ENCODE measurements around the gene LRRC49. TPM values are rescaled to one million over a fixed set of nuclear protein-coding genes. Genes with fewer than 3 reads are reported as not detected.

Gene LRRC49
- total RNA-seq, 1 experiment from 2014 or later = 9.2 TPM

DNA sequence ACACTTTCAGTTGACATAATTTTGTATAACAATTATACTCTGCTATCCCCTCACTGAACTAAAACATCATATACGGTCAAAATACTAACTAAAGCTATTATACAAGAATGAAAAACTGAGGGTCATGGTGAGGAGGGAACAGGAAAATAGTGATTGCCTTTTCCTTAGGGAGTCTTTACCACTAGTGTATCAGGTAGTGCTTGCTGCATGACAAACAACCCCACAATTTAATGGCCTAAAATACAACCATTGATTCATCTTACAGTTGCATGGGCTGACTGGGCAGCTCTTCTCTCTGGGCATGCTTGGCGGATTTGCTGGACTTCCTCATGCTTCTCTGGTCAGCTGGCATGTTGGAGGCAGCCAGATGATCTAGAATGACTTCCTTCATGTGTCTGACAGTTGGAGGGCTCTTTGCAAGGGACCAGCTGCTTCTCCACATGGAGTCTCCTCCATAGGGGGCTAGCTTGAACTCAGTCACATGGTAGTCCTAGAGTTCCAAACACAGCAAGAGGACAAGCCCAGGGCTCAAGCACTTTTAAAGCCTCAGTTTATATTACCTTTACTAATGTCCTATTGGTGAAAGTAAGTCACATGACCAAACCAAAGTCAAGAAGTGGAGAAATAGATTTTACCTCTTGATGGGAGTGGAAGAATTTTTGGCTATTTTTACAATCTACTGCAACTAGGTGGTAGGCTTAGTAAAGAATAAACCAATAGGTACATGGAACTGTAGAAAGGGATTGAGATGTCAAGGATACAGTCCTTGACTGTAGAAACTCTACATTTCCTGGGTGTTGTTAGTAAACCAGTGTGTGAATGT, 19.2 kb upstream of the LRRC49 start:
- TF ChIP-seq EZH2 (IDR thresholded peaks at IDR 0.05; ENCODE audit: borderline replicate concordance, low read depth, low read length, poor library complexity, severe bottlenecking) (no peak), CTCF (conservative IDR thresholded peaks at IDR 0.05; ENCODE audit: low read depth, low read length) (no peak)
- ChIA-PET CTCF (interaction anchor here (0.7 to 1.9 kb wide), 3 partner anchors 49 to 567 kb away, joined by 3 to 16 read pairs (median 3); no protein-coding TSS in a partner anchor), POLR2A (ENCODE audit: low non-redundant PET) (interaction anchor here (0.6 kb wide), 1 partner anchor 521 kb away, joined by 10 read pairs; no protein-coding TSS in a partner anchor)
- intact Hi-C loops (cut with micrococcal nuclease; ENCODE audit: unreplicated experiment) = no loop called here
- Histone ChIP-seq H3K36me3 (ENCODE audit: insufficient read depth, low read length, poor library complexity, severe bottlenecking) (no peaks in the 10 kb centered on the region), H3K9me3 (ENCODE audit: low read depth, low read length, poor library complexity, severe bottlenecking) (no peaks in the 10 kb centered on the region), H3K27ac (ENCODE audit: low read depth, low read length, poor library complexity, severe bottlenecking) (no peak overlapping the region), H3K4me3 (ENCODE audit: low read depth, low read length, poor library complexity, severe bottlenecking) (no peak overlapping the region), H3K27me3 (replicated peaks; ENCODE audit: insufficient read depth, low read depth, low read length, poor library complexity) (no peaks in the 10 kb centered on the region), H3K4me1 (ENCODE audit: insufficient read depth, low read length, poor library complexity, severe bottlenecking) (peaks cover 28% of the 10 kb centered on the region)
- no TSS peak for BruUV-seq (replicated peaks)
- no peak for DNase-seq (ENCODE audit: low spot score)

DNA sequence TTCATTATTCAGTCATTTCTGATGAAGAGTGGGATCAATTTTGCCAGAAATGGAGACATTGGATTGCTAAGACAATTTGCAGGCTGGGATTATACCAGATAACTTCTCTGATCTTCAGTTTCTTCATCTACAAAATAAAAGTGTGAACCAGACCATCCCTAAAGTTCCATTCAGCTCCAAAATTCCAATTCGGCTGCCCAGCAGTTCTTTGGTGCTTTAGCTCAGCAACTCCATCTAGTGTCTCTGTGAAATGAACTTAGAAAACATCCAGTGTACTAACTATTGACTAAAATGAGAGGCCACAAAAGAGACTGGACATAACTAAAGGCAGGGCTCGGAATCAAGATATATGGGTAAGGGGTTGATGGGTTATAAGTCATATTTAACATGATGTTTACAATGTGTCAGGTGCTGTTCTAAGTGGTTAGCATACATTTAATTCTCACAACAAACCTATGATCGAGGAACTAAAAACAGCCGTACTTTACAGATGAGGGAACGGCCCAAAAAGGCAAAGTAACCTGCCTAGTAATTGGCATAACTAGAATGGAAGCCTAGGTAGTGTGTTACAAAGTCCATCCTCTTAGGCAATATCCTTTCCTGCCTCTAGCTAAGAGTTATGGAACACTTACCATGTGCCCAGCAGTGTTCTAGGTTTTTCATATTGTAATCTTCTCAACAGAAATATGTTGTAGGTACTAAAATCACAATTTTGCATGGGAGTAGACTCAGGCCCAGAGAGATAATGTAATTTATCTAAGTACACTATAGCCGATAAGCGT, 17.4 kb upstream of the LRRC49 start:
- CTCF ChIA-PET = interaction anchor here (0.5 to 1.9 kb wide), 9 partner anchors 9 to 869 kb away, joined by 3 to 16 read pairs (median 4); no protein-coding TSS in a partner anchor
- peaks cover 11% of the 10 kb centered on the region for H3K4me1 ChIP-seq (ENCODE audit: insufficient read depth, low read length, poor library complexity, severe bottlenecking)
- H3K4me3 ChIP-seq (ENCODE audit: low read depth, low read length, poor library complexity, severe bottlenecking) = no peak overlapping the region
- POLR2A ChIA-PET (ENCODE audit: low non-redundant PET) = no interaction called here
- H3K9me3 ChIP-seq (ENCODE audit: low read depth, low read length, poor library complexity, severe bottlenecking) = no peaks in the 10 kb centered on the region
- H3K27ac ChIP-seq (ENCODE audit: low read depth, low read length, poor library complexity, severe bottlenecking) = no peak overlapping the region
- no peaks in the 10 kb centered on the region for H3K36me3 ChIP-seq (ENCODE audit: insufficient read depth, low read length, poor library complexity, severe bottlenecking)
- intact Hi-C loops (cut with micrococcal nuclease; ENCODE audit: unreplicated experiment) = loop anchor here (1.0 to 5.0 kb wide), 2 partner anchors 50 to 198 kb away; no protein-coding TSS in a partner anchor
- TF ChIP-seq CTCF (conservative IDR thresholded peaks at IDR 0.05; ENCODE audit: low read depth, low read length) (peak; percentile 69), EZH2 (IDR thresholded peaks at IDR 0.05; ENCODE audit: borderline replicate concordance, low read depth, low read length, poor library complexity, severe bottlenecking) (no peak)
- no TSS peak for BruUV-seq (replicated peaks)
- H3K27me3 ChIP-seq (replicated peaks; ENCODE audit: insufficient read depth, low read depth, low read length, poor library complexity) = no peaks in the 10 kb centered on the region
- peak; percentile 49 for DNase-seq (ENCODE audit: low spot score)

- Histone ChIP-seq H3K27me3 (replicated peaks; ENCODE audit: insufficient read depth, low read depth, low read length, poor library complexity) (no peaks in the 10 kb centered on the region), H3K9me3 (ENCODE audit: low read depth, low read length, poor library complexity, severe bottlenecking) (no peaks in the 10 kb centered on the region), H3K4me3 (ENCODE audit: low read depth, low read length, poor library complexity, severe bottlenecking) (no peak overlapping the region), H3K27ac (ENCODE audit: low read depth, low read length, poor library complexity, severe bottlenecking) (no peak overlapping the region), H3K36me3 (ENCODE audit: insufficient read depth, low read length, poor library complexity, severe bottlenecking) (no peaks in the 10 kb centered on the region), H3K4me1 (ENCODE audit: insufficient read depth, low read length, poor library complexity, severe bottlenecking) (peaks cover 9% of the 10 kb centered on the region)
- DNase-seq (ENCODE audit: low spot score) = no peak
- no peak for TF ChIP-seq CTCF (conservative IDR thresholded peaks at IDR 0.05; ENCODE audit: low read depth, low read length)
- no peak for TF ChIP-seq EZH2 (IDR thresholded peaks at IDR 0.05; ENCODE audit: borderline replicate concordance, low read depth, low read length, poor library complexity, severe bottlenecking)
- CTCF ChIA-PET = no interaction called here
- POLR2A ChIA-PET (ENCODE audit: low non-redundant PET) = no interaction called here
- no TSS peak for BruUV-seq (replicated peaks)
- intact Hi-C loops (cut with micrococcal nuclease; ENCODE audit: unreplicated experiment) = loop anchor here (5.0 kb wide), 1 partner anchor 199 kb away; no protein-coding TSS in a partner anchor
Observed at GRCh38 chr15:70876011-70876410, 16.6 kb upstream of the LRRC49 start.
